ENCODE data around the gene PACSIN1. TPM values are rescaled to one million over a fixed set of nuclear protein-coding genes. Genes with fewer than 3 reads are reported as not detected.

The PACSIN1 gene
- total RNA-seq, 4 donors from 2014 or later, result 1.2 TPM; not detected in 2

DNA sequence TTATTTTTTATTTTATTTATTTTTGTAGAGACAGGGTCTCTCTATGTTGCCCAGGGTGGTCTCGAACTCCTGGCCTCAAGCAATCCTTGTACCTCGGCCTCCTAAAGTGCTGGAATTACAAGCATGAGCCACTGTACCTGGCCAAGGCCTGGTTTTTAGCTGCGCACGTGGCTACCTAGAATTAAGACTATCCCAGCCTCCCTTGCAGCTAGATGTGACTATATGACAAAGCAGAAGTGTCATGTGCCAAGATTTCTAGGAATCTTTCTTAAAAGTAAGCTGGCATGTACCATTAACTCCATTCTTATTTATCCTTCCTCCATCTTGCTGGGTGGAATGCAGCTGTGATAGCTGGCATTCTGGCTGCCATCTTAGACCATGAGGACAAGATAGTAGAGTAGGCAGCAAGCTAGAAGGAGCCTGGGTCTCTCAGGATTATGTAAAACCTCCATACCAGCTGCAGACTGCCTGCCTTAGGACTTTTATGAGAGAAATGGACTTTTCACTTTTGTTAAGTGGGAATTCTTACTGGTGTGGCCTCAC, 92.4 kb downstream of the PACSIN1 start:
- Histone ChIP-seq H3K27ac (no peak overlapping the region), H3K9me3 (peaks cover 0 to 14% (median 0%) of the 10 kb centered on the region in 3 donors), H3K27me3 (peaks cover 14% of the 10 kb centered on the region), H3K4me3 (no peak overlapping the region), H3K4me1 (no peaks in the 10 kb centered on the region), H3K36me3 (no peaks in the 10 kb centered on the region)
- WGBS, 2 donors (ENCODE audit: low coverage in 1 of 2), result 87 to 90% methylated on average over 2 to 4 of the region's 4 CpGs
- TF ChIP-seq POLR2AphosphoS5 (IDR thresholded peaks at IDR 0.05), result no peak
- no peak for TF ChIP-seq POLR2A (IDR thresholded peaks at IDR 0.05)
- no peak for TF ChIP-seq CTCF (IDR thresholded peaks at IDR 0.05)
- no peak for TF ChIP-seq EP300 (IDR thresholded peaks at IDR 0.05)
- no peak for ATAC-seq

- no peak overlapping the region for H3K4me3 ChIP-seq
- H3K9me3 ChIP-seq, result peaks cover 0 to 14% (median 0%) of the 10 kb centered on the region in 3 donors
- H3K4me1 ChIP-seq, result no peaks in the 10 kb centered on the region
- TF ChIP-seq POLR2A (IDR thresholded peaks at IDR 0.05) (no peak), EP300 (IDR thresholded peaks at IDR 0.05) (no peak), POLR2AphosphoS5 (IDR thresholded peaks at IDR 0.05) (no peak), CTCF (IDR thresholded peaks at IDR 0.05) (no peak)
- no peaks in the 10 kb centered on the region for H3K36me3 ChIP-seq
- 70 to 86% methylated on average over 2 to 5 of the region's 10 CpGs for WGBS, 2 donors (ENCODE audit: low coverage in 1 of 2)
- peaks cover 29% of the 10 kb centered on the region for H3K27me3 ChIP-seq
- no peak for ATAC-seq
- no peak overlapping the region for H3K27ac ChIP-seq
Observed at GRCh38 chr6:34559651-34560365, 93.9 kb downstream of the PACSIN1 start.

- Histone ChIP-seq H3K36me3 (no peaks in the 10 kb centered on the region), H3K27me3 (peaks cover 37% of the 10 kb centered on the region), H3K27ac (no peak overlapping the region), H3K4me3 (no peak overlapping the region), H3K4me1 (no peaks in the 10 kb centered on the region), H3K9me3 (peaks cover 0 to 14% (median 0%) of the 10 kb centered on the region in 3 donors)
- no peak for TF ChIP-seq POLR2A (IDR thresholded peaks at IDR 0.05)
- TF ChIP-seq POLR2AphosphoS5 (IDR thresholded peaks at IDR 0.05), result no peak
- TF ChIP-seq CTCF (IDR thresholded peaks at IDR 0.05), result no peak
- no peak for TF ChIP-seq EP300 (IDR thresholded peaks at IDR 0.05)
- ATAC-seq, result no peak
- 0% methylated on average over 1 of the region's 20 CpGs; no CpG with 5 or more reads in 1 of the 2 donors for WGBS, 2 donors (ENCODE audit: low coverage in 1 of 2)
Observed at GRCh38 chr6:34560366-34561226, 94.7 kb downstream of the PACSIN1 start.

- Histone ChIP-seq H3K27me3 (peaks cover 39% of the 10 kb centered on the region), H3K4me1 (no peaks in the 10 kb centered on the region)
- TF ChIP-seq EP300 (IDR thresholded peaks at IDR 0.05), result no peak
- no peak for TF ChIP-seq POLR2AphosphoS5 (IDR thresholded peaks at IDR 0.05)
- no peak for TF ChIP-seq POLR2A (IDR thresholded peaks at IDR 0.05)
- TF ChIP-seq CTCF (IDR thresholded peaks at IDR 0.05), result no peak
Observed at GRCh38 chr6:34561227-34561530, 95.3 kb downstream of the PACSIN1 start.

More at GRCh38 chr6:34561227-34561530, 95.3 kb downstream of the PACSIN1 start:
- Histone ChIP-seq H3K27ac (no peak overlapping the region), H3K9me3 (peaks cover 0 to 14% (median 0%) of the 10 kb centered on the region in 3 donors), H3K4me3 (no peak overlapping the region), H3K36me3 (no peaks in the 10 kb centered on the region)
- ATAC-seq, result no peak
- no CpG with 5 or more reads among the region's 2 CpGs for WGBS, 2 donors (ENCODE audit: low coverage in 1 of 2)
